OCI-LY3 (cell line): ENCODE results near the gene TIAM2.

ENCODE experiments used
- CTCF ChIP-seq: fragments of 200-600, 300-600 bp; sonication (generic); IDR thresholded peaks from 2 replicates; pipeline ENCODE4 v1.5.1; 2014; ENCODE audit warnings: antibody characterized with exemption, low read length, low read depth
- EZH2phosphoT487 ChIP-seq: fragments of 200-600 bp; shearing (Covaris generic); IDR thresholded peaks from 2 replicates; pipeline ENCODE4 v1.6.1; 2018; ENCODE audit warnings: antibody characterized with exemption, mixed run types, low read depth

- TF ChIP-seq CTCF (no peak), EZH2phosphoT487 (no peak)
Observed at GRCh38 chr6:154954347-154954746, 40.8 kb upstream of the TIAM2 start.
